Endothelial cell (in vitro differentiated cells): ENCODE data around the gene SLC27A1. TPM values are rescaled to one million over a fixed set of nuclear protein-coding genes. Genes with fewer than 3 reads are reported as not detected.

Experiments
- DNase-seq: peaks from one replicate; pipeline ENCODE4 v3.0.0; 2021; ENCODE audit warnings: low spot score
- H3K27ac Mint-ChIP-seq: one replicate; pipeline ENCODE4 v1.8.0; 2021; ENCODE audit warnings: mixed read lengths, inconsistent platforms; ENCODE audit not compliant: unreplicated experiment
- H3K27me3 Mint-ChIP-seq: one replicate; pipeline ENCODE4 v1.8.0; 2021; ENCODE audit warnings: mild to moderate bottlenecking, moderate library complexity, mixed read lengths, inconsistent platforms; ENCODE audit not compliant: unreplicated experiment
- H3K36me3 Mint-ChIP-seq: one replicate; pipeline ENCODE4 v1.8.0; 2021; ENCODE audit warnings: mild to moderate bottlenecking, low read depth, mixed read lengths, inconsistent platforms; ENCODE audit not compliant: unreplicated experiment
- H3K4me1 Mint-ChIP-seq: one replicate; pipeline ENCODE4 v1.8.0; 2021; ENCODE audit warnings: mild to moderate bottlenecking, mixed read lengths, inconsistent platforms; ENCODE audit not compliant: unreplicated experiment
- H3K4me3 Mint-ChIP-seq: one replicate; pipeline ENCODE4 v1.8.0; 2021; ENCODE audit warnings: mild to moderate bottlenecking, mixed read lengths, inconsistent platforms; ENCODE audit not compliant: unreplicated experiment
- H3K9me3 Mint-ChIP-seq: one replicate; pipeline ENCODE4 v1.8.0; 2021; ENCODE audit warnings: mixed read lengths, inconsistent platforms; ENCODE audit not compliant: unreplicated experiment
- total RNA-seq: library from RNA; stranded (reverse); fragmentation: NEBNext Ultra II Directional; extraction: Animal tissue kit (Norgen Biotek cat#: 25700); gene quantifications from one replicate; pipeline ENCODE4 v1.2.1, GENCODE V29; 2021; ENCODE audit not compliant: unreplicated experiment
- TF ChIP-seq, protein P1 (sequence below): fragments of 200-600 bp; sonication (generic); IDR thresholded peaks from one replicate; pipeline ENCODE4 v1.5.0; 2021; ENCODE audit warnings: antibody characterized with exemption; ENCODE audit not compliant: unreplicated experiment

The SLC27A1 gene
- total RNA-seq, 1 donor from 2014 or later, result 30.2 TPM

DNA sequence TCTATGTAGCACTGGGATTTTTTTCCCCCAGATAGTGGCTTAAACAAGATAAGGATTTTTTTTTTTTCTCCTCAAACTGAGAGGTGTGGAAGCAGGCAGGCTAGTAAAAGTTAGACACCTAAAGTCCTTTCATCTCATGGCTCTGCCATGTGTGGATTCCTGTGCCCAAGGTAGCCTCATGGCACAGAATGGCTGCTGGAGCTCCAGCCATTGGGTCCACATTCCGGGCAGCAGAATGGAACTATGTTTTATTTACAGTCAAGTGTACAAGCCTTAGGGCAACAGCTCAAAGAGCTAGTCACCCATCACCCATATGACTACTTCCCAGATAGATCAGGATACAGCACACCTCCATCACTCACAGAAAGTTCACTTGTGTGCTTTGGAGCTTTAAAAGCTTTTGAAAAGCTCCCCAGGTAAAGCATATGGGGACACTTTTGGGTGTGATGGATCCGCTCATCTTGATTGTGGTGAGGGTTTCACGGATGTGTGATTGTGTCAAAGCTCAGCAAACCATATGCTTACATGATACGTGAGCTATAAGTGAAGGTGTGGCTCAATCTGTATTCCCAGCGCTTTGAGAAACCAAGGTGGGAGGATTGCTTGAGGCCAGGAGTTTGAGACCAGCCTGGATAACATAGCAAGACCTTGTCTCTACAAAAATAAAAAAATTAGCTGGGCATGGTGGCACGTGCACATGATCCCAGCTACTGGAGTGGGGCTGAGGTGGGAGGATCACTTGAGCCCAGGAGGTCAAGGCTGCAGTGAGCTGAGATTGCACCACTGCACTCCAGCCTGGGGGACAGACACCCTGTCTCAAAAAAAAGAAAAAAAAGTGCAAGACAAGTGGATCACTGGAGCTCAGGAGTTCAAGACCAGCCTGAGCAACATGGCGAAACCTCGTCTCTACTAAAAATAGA, 59.2 kb downstream of the SLC27A1 start:
- Mint-ChIP-seq H3K27me3 (peaks cover 4% of the 10 kb centered on the region), H3K36me3 (no peaks in the 10 kb centered on the region), H3K4me3 (no peak overlapping the region), H3K4me1 (no peaks in the 10 kb centered on the region), H3K27ac (no peak overlapping the region), H3K9me3 (peaks cover 5% of the 10 kb centered on the region)
- no peak for DNase-seq
- TF ChIP-seq, protein P1, sequence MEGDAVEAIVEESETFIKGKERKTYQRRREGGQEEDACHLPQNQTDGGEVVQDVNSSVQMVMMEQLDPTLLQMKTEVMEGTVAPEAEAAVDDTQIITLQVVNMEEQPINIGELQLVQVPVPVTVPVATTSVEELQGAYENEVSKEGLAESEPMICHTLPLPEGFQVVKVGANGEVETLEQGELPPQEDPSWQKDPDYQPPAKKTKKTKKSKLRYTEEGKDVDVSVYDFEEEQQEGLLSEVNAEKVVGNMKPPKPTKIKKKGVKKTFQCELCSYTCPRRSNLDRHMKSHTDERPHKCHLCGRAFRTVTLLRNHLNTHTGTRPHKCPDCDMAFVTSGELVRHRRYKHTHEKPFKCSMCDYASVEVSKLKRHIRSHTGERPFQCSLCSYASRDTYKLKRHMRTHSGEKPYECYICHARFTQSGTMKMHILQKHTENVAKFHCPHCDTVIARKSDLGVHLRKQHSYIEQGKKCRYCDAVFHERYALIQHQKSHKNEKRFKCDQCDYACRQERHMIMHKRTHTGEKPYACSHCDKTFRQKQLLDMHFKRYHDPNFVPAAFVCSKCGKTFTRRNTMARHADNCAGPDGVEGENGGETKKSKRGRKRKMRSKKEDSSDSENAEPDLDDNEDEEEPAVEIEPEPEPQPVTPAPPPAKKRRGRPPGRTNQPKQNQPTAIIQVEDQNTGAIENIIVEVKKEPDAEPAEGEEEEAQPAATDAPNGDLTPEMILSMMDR, result no peak

DNA sequence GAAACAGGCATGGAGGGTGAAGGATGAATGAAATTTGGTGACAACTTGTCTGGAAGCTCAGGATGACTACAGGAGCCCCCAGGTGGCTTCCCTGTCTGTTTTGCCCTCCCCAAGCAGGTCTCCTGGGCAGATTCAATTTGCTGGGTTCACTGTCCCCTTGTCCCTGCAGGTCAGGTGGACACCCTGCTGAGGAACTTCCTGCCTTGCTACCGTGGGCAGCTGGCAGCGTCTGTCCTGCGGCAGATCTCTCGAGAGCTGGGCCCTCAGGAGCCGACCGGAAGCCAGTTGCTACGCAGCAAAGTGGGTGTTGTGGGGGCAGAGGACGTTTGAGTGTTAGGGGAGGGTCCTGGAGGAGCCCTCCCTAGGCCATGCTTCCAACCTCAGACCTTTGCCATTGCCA, 60.3 kb downstream of the SLC27A1 start:
- TF ChIP-seq, protein P1, result no peak
- H3K4me1 Mint-ChIP-seq, result no peaks in the 10 kb centered on the region
- peaks cover 4% of the 10 kb centered on the region for H3K27me3 Mint-ChIP-seq
- H3K4me3 Mint-ChIP-seq, result no peak overlapping the region
- DNase-seq, result no peak
- H3K9me3 Mint-ChIP-seq, result peaks cover 5% of the 10 kb centered on the region
- no peaks in the 10 kb centered on the region for H3K36me3 Mint-ChIP-seq
- H3K27ac Mint-ChIP-seq, result no peak overlapping the region

DNA sequence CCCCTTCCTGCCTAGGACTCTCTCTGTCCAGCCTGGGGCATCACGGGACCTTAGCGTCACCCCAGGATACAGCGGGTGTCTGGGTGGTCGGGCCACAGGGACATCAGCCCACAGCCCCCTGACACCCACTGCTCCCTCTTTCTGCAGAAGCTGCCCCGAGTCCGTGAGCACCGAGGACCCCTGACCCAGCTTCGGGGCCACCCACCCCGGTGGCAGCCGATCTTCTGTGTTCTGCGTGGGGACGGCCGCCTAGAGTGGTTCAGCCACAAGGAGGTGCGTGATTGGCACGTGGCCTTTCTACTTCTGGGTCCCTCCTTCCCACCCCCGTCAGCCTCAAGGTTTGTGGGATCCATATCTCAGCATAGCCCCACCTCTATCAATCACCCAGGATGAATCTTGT, 61.8 kb downstream of the SLC27A1 start:
- TF ChIP-seq, protein P1, result no peak
- H3K27ac Mint-ChIP-seq, result peak overlapping the region; percentile 57
- peaks cover 5% of the 10 kb centered on the region for H3K9me3 Mint-ChIP-seq
- H3K4me1 Mint-ChIP-seq, result no peaks in the 10 kb centered on the region
- no peak overlapping the region for H3K4me3 Mint-ChIP-seq
- H3K36me3 Mint-ChIP-seq, result no peaks in the 10 kb centered on the region
- H3K27me3 Mint-ChIP-seq, result peaks cover 4% of the 10 kb centered on the region
- DNase-seq, result no peak

DNA sequence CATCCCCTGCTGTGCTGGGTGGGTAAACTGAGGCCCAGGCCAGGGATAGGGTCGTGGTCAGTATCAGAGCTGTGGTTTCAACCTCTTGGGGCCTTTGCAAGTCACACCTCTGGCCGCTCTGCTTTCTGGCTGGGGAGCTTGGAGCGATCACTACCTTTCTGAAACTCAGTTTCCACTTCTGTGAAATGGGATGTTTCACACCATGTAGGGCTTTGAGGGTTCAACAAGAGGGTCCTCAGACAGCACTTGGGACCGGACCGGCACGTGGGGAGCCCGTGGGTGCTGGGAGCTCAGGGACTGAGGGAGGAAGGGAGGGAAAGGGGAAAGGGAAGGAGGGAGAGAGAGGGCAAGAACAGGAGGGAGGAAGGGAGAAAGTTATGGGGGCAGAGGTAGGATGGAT, 62.2 kb downstream of the SLC27A1 start:
- DNase-seq, result no peak
- Mint-ChIP-seq H3K9me3 (peaks cover 5% of the 10 kb centered on the region), H3K27ac (peak overlapping the region; percentile 57), H3K4me3 (no peak overlapping the region), H3K27me3 (peaks cover 5% of the 10 kb centered on the region), H3K36me3 (no peaks in the 10 kb centered on the region), H3K4me1 (no peaks in the 10 kb centered on the region)
- TF ChIP-seq, protein P1, result no peak

DNA sequence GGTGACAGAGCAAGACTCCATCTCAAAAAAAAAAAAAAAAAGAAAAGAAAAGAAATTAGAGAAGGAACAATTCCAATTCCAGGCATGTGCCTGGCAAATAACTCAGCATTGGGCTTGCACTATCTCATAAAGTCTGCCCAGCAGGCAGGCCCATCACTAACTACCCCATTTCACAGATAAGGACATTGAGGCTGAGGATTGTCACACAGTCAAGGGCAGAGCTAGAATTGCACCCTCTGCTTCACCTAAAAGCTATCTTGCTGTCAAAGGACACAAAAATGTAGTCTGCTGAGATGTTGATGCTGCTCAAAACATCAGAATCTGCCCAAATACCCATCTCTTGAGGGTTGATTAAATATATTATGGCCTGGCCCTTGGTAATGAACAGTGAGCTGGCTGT, 64.4 kb downstream of the SLC27A1 start:
- DNase-seq, result no peak
- TF ChIP-seq, protein P1, result no peak
- Mint-ChIP-seq H3K27me3 (peaks cover 14% of the 10 kb centered on the region), H3K4me3 (no peak overlapping the region), H3K36me3 (peaks cover 3% of the 10 kb centered on the region), H3K27ac (no peak overlapping the region), H3K4me1 (peaks cover 7% of the 10 kb centered on the region), H3K9me3 (no peaks in the 10 kb centered on the region)
